CD4-positive, alpha-beta T cell treated with Interferon gamma for 1 hour (primary cell): ENCODE data around the gene PLA2G2D.

Experiments
- DNase-seq: peaks from one replicate; pipeline ENCODE4 v3.0.0-alpha.2; 2020

PLA2G2D gene

GRCh38 chr1:20119347-20119746 lies at the start of gene PLA2G2D:
Gene PLA2G2D (minus strand): TSS chr1:20119536. CDS start chr1:20119498, 38 bp downstream.
- no peak for DNase-seq

DNA sequence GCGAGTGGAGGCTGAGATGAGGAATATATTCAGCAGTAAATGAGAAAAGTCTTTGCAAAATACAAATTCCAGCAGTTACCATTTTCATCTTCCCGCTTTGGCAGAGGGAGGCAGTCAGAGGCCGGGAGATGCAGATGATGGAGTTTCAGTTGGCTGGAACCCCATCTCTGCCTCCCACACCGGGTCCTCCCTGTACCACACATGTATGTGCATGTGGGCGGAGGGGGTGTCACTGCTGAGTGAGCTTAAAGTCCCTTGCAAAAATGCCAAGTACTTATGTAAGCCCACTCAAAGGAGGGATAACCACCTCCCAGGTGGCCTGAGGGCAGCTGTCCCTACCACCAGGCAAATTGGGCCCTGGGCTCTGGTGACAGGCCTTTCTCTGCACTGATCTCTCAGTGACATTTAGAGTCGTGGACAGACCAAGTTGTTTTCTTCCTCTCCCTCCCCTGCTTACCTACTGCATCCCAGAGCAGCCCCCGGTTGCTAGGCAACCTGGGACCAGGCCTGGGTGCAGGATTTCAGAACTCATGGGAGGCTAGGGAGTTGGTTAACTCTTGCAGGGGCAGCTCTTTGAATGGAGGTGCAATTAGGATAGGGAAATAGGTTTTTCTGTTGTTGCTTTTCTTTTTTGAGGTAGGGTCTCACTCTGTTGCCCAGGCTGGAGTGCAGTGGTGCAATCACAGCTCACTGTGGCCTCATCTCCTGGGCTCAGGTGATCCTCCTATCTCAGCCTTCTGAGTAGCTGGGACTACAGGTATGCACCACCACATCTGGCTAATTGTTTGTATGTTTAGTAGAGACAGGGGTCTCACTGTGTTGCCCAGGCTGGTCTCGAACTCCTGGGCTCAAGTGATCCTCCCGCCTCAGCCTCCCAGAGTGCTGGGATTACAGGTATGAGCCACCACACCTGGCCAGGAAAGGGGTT lies 49.5 kb upstream of the PLA2G2D start:
- DNase-seq, result no peak

DNA sequence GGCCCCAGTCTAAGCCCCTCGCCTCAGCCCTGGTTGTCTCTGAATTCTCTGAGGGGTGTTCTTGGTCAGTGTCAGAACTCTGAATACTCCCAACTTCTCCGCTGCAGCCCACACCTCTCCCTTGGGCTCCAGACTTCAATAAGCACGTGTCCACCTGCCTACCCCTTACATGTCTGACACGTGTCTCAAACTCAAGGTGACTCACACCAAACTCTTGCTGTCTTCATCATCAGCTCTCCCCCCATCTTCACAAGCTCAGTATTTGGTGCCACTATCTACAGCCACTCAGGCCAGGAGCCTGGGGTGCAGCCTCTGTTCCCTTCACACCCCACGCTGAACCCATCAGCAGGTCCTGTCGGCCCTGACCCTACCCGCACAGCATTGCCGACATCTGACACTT lies 47.8 kb upstream of the PLA2G2D start:
- DNase-seq, result no peak

DNA sequence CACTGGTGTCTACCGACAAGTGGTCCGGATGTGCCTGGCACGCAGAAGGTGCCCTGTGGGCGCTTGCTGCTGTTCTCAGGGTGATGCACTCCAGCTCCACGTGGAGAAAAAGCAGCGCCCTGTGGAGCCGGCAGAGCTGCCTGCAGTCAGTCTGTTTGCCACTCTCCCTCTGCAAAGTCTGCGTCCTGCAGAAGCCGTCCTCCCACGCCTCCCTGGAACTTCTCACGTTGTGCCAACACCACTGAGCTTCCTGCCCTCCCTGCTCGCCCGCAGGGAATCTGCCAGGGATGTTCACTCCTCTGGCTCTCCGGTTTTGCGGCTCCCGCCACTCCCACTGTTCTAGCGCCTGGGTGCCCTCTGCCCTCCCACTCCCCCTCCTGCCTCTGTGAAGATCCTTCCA lies 46.7 kb upstream of the PLA2G2D start:
- DNase-seq, result no peak

GRCh38 chr1:20165522-20165951 lies 46.2 kb upstream of the PLA2G2D start:
- no peak for DNase-seq

GRCh38 chr1:20164694-20165202 lies 45.4 kb upstream of the PLA2G2D start:
- DNase-seq, result no peak

GRCh38 chr1:20160034-20160433 lies 40.7 kb upstream of the PLA2G2D start:
- no peak for DNase-seq

DNA sequence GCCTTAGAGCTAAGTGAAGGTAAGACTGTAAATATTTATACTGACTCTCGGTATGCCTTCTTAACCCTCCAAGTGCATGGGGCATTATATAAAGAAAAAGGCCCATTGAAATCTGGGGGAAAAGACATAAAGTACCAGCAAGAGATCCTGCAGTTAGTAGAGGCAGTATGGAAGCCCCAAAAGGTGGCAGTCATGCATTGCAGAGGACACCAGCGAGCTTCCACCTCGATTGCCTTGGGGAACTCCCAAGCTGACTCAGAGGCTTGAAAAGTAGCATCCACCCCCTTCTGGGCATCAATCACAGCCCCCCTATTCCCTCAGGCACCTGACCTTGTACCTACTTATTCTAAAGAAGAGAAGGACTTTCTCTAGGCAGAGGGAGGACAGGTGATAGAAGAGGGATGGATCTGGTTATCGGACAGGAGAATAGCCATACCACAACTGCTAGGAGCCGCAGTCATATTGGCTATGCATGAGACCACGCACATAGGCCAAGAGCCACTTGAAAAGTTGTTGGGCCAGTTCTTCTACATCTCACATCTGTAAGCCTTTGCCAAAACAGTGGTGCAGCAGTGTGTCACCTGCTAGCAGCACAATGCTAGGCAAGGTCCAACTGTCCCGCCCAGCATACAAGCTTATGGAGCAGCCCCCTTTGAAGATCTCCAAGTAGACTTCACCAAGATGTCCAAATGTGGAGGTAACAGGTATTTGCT lies 39.2 kb upstream of the PLA2G2D start:
- no peak for DNase-seq

GRCh38 chr1:20154301-20154831 lies 35.0 kb upstream of the PLA2G2D start:
- DNase-seq, result no peak

- peak; percentile 31 for DNase-seq
Measured at GRCh38 chr1:20153000-20153418, 33.7 kb upstream of the PLA2G2D start.

DNA sequence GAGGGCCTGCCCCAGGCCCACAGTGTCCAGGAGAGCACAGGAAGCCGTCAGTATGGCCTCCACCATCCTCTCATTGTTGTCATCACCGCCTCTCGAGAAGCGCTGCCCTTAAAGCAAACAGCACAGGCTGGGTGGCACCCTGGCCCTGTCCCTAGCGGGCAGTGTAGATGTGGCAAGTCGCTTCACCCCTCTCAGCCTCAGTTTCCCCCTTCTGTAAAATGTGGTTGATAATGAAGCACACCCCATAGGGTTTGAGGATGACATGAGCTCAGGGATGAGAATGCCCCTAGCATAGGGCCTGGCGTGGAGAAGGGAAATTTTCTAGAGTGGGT lies 33.2 kb upstream of the PLA2G2D start:
- no peak for DNase-seq

DNA sequence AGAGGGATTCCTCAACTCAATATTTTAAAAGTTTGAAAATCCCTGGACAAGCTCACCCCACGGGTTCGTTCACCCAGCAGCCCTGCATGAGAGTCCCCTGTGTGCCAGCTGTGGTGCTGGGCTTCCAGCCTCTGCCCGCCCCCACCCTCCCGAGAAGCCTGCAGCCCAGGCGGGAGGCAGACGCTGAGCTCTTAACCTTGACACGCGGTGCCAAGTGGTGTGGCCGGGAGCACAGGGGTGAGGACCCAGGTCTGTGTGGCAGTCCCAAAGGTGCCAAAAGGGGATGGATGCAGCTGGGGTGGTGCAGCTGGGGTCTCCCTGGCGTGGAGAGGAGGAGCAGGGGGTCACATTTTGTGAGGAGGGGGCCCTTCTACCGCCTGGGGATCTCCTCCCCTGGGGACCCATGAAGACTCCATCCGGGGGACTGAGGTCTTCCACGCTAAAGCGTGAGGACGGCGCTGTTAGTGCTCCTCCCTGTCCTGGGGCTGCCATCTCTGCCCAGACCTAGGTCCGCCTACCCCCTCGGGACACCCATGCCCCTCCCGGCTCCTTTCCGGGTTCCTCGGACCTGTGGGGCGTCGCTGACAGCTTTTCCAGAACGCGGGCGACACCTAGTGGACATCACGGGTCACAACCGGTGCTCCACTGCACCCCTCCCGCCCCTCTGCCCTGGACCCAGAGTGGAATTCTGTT lies 32.7 kb upstream of the PLA2G2D start:
- peak; percentile 76 for DNase-seq

GRCh38 chr1:20150969-20151368 lies 31.6 kb upstream of the PLA2G2D start:
- no peak for DNase-seq

DNA sequence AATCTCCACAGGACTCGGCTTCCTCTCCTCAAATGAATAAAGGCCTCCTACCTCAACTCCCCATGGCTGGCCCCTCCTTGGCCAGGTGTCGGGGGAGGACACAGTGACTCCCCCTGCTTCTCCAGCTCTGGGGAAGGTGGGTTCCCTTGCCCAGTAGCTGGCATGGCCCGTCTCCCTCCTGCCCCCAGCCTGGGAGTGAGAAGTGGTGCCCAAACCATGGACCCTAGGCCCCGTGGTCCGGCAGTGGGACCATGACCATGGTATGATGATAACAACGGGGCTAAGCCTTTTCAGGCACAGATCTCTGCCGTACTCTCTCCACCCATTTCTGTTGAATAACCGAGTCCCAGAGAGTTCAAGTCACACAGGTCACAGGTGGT lies 31.0 kb upstream of the PLA2G2D start:
- DNase-seq, result no peak

GRCh38 chr1:20149601-20150325 lies 30.4 kb upstream of the PLA2G2D start:
- DNase-seq, result no peak

- DNase-seq, result no peak
Measured at GRCh38 chr1:20148571-20149500, 29.5 kb upstream of the PLA2G2D start.

DNA sequence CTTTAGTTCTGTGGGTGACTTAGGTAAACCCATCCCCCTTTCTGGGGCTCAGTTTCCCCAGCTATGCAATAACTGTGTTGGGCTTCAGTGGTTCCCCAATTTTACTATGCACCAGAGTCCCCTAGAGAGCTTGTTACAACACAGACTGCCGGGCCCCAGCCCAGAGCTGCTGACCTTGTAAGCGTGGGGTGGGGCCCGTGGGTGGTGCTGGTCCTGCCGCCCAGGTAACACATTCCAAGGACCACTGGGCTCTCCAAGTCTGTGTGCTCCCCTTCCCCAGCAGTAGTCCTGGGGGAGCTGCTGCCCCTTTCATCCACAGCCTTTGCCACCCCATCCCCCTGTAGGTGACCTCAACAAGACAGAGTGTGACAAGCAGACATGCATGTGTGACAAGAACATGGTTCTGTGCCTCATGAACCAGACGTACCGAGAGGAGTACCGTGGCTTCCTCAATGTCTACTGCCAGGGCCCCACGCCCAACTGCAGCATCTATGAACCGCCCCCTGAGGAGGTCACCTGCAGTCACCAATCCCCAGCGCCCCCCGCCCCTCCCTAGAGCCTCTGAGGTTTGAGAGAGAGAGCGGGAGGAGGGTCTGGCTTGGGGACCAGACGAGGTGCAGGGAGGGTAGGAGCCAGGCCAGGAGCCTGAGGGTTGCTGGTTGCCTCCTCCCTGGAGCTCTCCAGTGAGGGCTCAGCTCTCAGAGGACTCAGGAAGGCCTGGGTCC lies 28.7 kb upstream of the PLA2G2D start:
- DNase-seq, result no peak

DNA sequence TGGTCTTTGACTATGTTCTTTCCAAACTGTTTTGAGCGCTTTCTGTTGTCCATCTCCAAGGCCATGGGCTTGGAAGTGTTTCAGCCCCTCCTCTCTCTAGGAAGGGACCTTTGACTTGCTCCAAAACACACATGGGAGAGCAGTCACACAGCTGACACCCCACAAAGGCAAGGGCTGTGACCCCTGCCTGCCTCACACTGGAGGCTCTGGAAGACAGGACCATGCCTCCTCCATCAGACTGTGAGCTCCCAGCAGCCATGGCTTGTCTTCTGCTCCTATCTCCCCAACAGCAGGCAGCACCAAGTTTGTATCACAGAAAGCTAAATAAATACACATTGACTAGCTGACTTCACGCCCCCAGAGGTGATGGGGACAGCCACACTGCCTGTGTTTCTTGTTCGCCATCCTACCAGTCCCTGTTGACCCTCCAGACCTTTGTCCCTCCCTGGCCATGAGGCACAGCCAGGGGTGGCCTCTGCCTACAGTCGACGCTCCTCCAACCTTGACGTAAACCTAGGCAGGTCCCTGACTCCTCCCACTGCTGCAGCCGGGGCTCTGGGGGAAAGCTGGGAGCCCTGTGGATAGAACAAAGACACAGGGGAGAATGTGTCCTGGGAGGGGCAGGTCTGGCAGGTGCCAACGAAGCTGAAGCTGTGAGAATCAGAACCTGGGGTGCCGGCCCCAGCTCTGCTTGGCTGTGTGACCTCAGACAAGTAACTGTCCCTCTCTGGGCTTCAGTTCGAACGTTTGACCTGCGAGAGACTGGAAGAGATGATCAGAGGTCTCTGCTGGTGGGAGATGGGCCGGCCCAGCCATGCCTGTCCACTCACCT lies 24.6 kb upstream of the PLA2G2D start:
- no peak for DNase-seq

- no peak for DNase-seq
Measured at GRCh38 chr1:20143318-20143717, 24.0 kb upstream of the PLA2G2D start.
